Measurements from ENCODE around the gene SHKBP1. TPM values are rescaled to one million over a fixed set of nuclear protein-coding genes. Genes with fewer than 3 reads are reported as not detected.

SHKBP1 gene
- polyA plus RNA-seq, 3 donors: 234 to 324 (median 284) TPM

DNA sequence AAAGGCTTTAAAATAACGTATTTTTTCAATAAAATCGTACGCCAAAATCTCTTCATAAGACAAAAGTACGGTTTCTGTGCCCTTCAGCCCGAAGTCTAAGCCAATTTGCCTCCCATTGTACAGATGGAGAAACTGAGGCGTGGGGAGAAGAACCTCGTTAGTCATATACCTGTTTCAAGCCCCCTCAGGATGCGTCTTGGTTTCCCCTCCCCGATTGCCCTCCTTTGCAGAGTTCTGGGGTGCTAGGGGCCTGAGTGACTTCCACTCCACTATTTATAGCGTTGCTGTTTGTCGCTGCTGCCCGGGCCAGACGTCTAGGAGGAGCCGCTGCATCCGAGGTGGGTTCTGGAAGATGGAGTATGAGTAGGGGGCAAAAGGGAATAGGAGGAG is 22.2 kb downstream of the SHKBP1 start:
- no peak overlapping the region for H3K9ac ChIP-seq (ENCODE audit: insufficient read depth, low read length, poor library complexity, severe bottlenecking)
- H3K36me3 Mint-ChIP-seq: peaks cover 17 to 20% of the 10 kb centered on the region in 2 donors
- 0% methylated on average over 4 of the region's 15 CpGs for WGBS (ENCODE audit: insufficient coverage)
- peaks cover 77 to 97% (median 88%) of the 10 kb centered on the region in 3 donors for H3K27me3 Mint-ChIP-seq (ENCODE audit: low read depth in 3 of 3)
- H3K9me3 ChIP-seq (replicated peaks in 1 of 2; ENCODE audit: control insufficient read depth in 1 of 2, insufficient read depth in 1 of 2, low read length in 2 of 2): peaks cover 0 to 21% of the 10 kb centered on the region in 2 donors
- peak overlapping the region in 1 of 7 donors; percentile 21 for H3K27ac Mint-ChIP-seq
- no peak overlapping the region for H3K27ac ChIP-seq (ENCODE audit: low read depth in 1 of 2, low read length in 2 of 2)
- TF ChIP-seq, protein P1, sequence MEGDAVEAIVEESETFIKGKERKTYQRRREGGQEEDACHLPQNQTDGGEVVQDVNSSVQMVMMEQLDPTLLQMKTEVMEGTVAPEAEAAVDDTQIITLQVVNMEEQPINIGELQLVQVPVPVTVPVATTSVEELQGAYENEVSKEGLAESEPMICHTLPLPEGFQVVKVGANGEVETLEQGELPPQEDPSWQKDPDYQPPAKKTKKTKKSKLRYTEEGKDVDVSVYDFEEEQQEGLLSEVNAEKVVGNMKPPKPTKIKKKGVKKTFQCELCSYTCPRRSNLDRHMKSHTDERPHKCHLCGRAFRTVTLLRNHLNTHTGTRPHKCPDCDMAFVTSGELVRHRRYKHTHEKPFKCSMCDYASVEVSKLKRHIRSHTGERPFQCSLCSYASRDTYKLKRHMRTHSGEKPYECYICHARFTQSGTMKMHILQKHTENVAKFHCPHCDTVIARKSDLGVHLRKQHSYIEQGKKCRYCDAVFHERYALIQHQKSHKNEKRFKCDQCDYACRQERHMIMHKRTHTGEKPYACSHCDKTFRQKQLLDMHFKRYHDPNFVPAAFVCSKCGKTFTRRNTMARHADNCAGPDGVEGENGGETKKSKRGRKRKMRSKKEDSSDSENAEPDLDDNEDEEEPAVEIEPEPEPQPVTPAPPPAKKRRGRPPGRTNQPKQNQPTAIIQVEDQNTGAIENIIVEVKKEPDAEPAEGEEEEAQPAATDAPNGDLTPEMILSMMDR (IDR thresholded peaks at IDR 0.05): peak; percentile 20
- H3K79me2 ChIP-seq (ENCODE audit: insufficient read depth, low read length): no peaks in the 10 kb centered on the region
- intact Hi-C loops (cut with micrococcal nuclease): loop anchor here (1.0 to 2.0 kb wide), 3 partner anchors 52 to 70 kb away; no protein-coding TSS in a partner anchor
- H4K20me1 ChIP-seq (ENCODE audit: insufficient read depth, low read length): no peaks in the 10 kb centered on the region
- peaks cover 37 to 63% of the 10 kb centered on the region in 2 donors for H3K4me1 ChIP-seq (ENCODE audit: control insufficient read depth in 1 of 2, insufficient read depth in 2 of 2, low read length in 2 of 2)
- H3K4me3 Mint-ChIP-seq: peak overlapping the region in 1 of 2 donors; percentile 93
- H3K4me1 Mint-ChIP-seq: peaks cover 55% of the 10 kb centered on the region
- H2AFZ ChIP-seq (ENCODE audit: insufficient read depth, low read depth, low read length, poor library complexity, severe bottlenecking): no peak overlapping the region
- peaks cover 0 to 38% (median 17%) of the 10 kb centered on the region in 7 donors for H3K9me3 Mint-ChIP-seq
- no peak overlapping the region for H3K4me2 ChIP-seq (replicated peaks; ENCODE audit: extremely low read depth, low read length, poor library complexity, severe bottlenecking)
- DNase-seq: no peak
- H3K27me3 ChIP-seq (ENCODE audit: control insufficient read depth in 2 of 2, insufficient read depth in 2 of 2, low read length in 2 of 2): peaks cover 54 to 86% of the 10 kb centered on the region in 2 donors
- no peaks in the 10 kb centered on the region for H3K36me3 ChIP-seq (replicated peaks in 1 of 2; ENCODE audit: control insufficient read depth in 1 of 2, insufficient read depth in 2 of 2, low read length in 2 of 2)
- H3K4me3 ChIP-seq (replicated peaks in 1 of 3; ENCODE audit: low read depth in 2 of 3, low read length in 3 of 3): no peak overlapping the region

DNA sequence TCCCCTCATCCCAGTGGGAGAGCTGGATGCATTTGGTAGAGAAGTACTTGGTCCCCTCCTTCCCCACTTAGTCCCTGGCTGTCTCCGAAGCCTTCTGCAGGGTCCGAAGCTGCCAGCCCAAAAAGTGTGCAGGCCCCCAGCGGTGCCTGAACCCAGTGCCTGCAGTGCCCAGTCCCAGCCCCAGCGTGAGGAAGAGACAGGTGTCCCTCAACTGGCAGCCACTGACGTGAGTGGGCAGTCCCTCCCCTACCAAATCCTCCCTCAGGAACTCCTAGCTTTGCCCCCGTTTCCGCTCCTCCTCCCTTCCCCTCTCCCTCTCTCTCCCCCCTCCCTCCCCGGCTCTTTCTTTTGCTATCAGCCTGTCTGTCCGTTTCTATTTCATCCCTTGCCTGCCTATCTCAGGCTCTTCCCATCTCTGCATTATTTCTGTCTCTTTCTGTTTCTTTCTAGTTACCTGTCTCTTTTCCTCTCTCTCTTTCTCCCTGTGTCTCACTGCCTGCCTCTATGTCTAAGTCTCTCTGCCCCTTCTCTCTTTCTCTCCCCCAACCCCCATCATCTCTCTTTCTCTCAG is 22.7 kb downstream of the SHKBP1 start:
- Histone ChIP-seq H3K27ac (ENCODE audit: low read depth in 1 of 2, low read length in 2 of 2) (no peak overlapping the region), H3K4me1 (ENCODE audit: control insufficient read depth in 1 of 2, insufficient read depth in 2 of 2, low read length in 2 of 2) (peaks cover 43 to 68% of the 10 kb centered on the region in 2 donors), H3K79me2 (ENCODE audit: insufficient read depth, low read length) (no peaks in the 10 kb centered on the region), H3K4me3 (replicated peaks in 1 of 3; ENCODE audit: low read depth in 2 of 3, low read length in 3 of 3) (no peak overlapping the region), H3K36me3 (replicated peaks in 1 of 2; ENCODE audit: control insufficient read depth in 1 of 2, insufficient read depth in 2 of 2, low read length in 2 of 2) (no peaks in the 10 kb centered on the region), H2AFZ (ENCODE audit: insufficient read depth, low read depth, low read length, poor library complexity, severe bottlenecking) (no peak overlapping the region), H3K9ac (ENCODE audit: insufficient read depth, low read length, poor library complexity, severe bottlenecking) (no peak overlapping the region), H4K20me1 (ENCODE audit: insufficient read depth, low read length) (peaks cover 3% of the 10 kb centered on the region), H3K27me3 (ENCODE audit: control insufficient read depth in 2 of 2, insufficient read depth in 2 of 2, low read length in 2 of 2) (peaks cover 54 to 87% of the 10 kb centered on the region in 2 donors), H3K4me2 (replicated peaks; ENCODE audit: extremely low read depth, low read length, poor library complexity, severe bottlenecking) (no peak overlapping the region), H3K9me3 (replicated peaks in 1 of 2; ENCODE audit: control insufficient read depth in 1 of 2, insufficient read depth in 1 of 2, low read length in 2 of 2) (peaks cover 0 to 21% of the 10 kb centered on the region in 2 donors)
- H3K27ac Mint-ChIP-seq: peak overlapping the region in 1 of 7 donors; percentile 65
- H3K9me3 Mint-ChIP-seq: peaks cover 3 to 38% (median 19%) of the 10 kb centered on the region in 7 donors
- intact Hi-C loops (cut with micrococcal nuclease): loop anchor here (2.0 kb wide), 2 partner anchors 53 to 59 kb away; no protein-coding TSS in a partner anchor
- peaks cover 77 to 98% (median 88%) of the 10 kb centered on the region in 3 donors for H3K27me3 Mint-ChIP-seq (ENCODE audit: low read depth in 3 of 3)
- H3K36me3 Mint-ChIP-seq: peaks cover 17 to 23% of the 10 kb centered on the region in 2 donors
- TF ChIP-seq, protein P1 (IDR thresholded peaks at IDR 0.05): no peak
- DNase-seq: no peak
- peak overlapping the region in 1 of 2 donors; percentile 93 for H3K4me3 Mint-ChIP-seq
- WGBS (ENCODE audit: insufficient coverage): 2% methylated on average over 8 of the region's 9 CpGs
- H3K4me1 Mint-ChIP-seq: peaks cover 56% of the 10 kb centered on the region
